ENCODE measurements around the gene CBX4. TPM values are rescaled to one million over a fixed set of nuclear protein-coding genes. Genes with fewer than 3 reads are reported as not detected.

Gene CBX4
- total RNA-seq, 2 experiments from 2014 or later: 50.3 to 57.2 TPM

GRCh38 chr17:79844869-79845600, 5.8 kb upstream of the CBX4 start:
- Mint-ChIP-seq H3K27ac (no peak overlapping the region), H3K36me3 (ENCODE audit: low read depth) (no peaks in the 10 kb centered on the region), H3K9me3 (ENCODE audit: insufficient read depth) (no peaks in the 10 kb centered on the region), H3K27me3 (ENCODE audit: low read depth) (peaks cover 51% of the 10 kb centered on the region), H3K4me3 (no peak overlapping the region), H3K4me1 (ENCODE audit: low read depth) (peaks cover 29% of the 10 kb centered on the region)
- DNase-seq (peak; percentile 55), ATAC-seq (peak; percentile 45)
- ChIA-PET POLR2A (no interaction called here), CTCF (interaction anchor here (0.6 to 7.0 kb wide), 16 partner anchors 9 to 149 kb away, joined by 3 to 94 read pairs (median 4); partner anchors contain the start of gene CBX8)

GRCh38 chr17:79843816-79844800, 4.9 kb upstream of the CBX4 start:
- Mint-ChIP-seq H3K27me3 (ENCODE audit: low read depth) (peaks cover 54% of the 10 kb centered on the region), H3K4me3 (peak overlapping the region; percentile 63), H3K4me1 (ENCODE audit: low read depth) (peaks cover 32% of the 10 kb centered on the region), H3K36me3 (ENCODE audit: low read depth) (no peaks in the 10 kb centered on the region), H3K9me3 (ENCODE audit: insufficient read depth) (no peaks in the 10 kb centered on the region), H3K27ac (no peak overlapping the region)
- CTCF ChIA-PET: interaction anchor here (0.6 to 7.0 kb wide), 16 partner anchors 9 to 150 kb away, joined by 3 to 94 read pairs (median 4); partner anchors contain the start of gene CBX8
- DNase-seq (no peak), ATAC-seq (no peak)
- POLR2A ChIA-PET: no interaction called here

GRCh38 chr17:79843474-79843815, 4.2 kb upstream of the CBX4 start:
- Mint-ChIP-seq H3K4me1 (ENCODE audit: low read depth) (peaks cover 32% of the 10 kb centered on the region), H3K27ac (no peak overlapping the region), H3K27me3 (ENCODE audit: low read depth) (peaks cover 52% of the 10 kb centered on the region), H3K4me3 (peak overlapping the region; percentile 63), H3K36me3 (ENCODE audit: low read depth) (peaks cover under 1% of the 10 kb centered on the region), H3K9me3 (ENCODE audit: insufficient read depth) (no peaks in the 10 kb centered on the region)
- CTCF ChIA-PET: interaction anchor here (1.2 to 7.0 kb wide), 6 partner anchors 10 to 127 kb away, joined by 3 to 94 read pairs (median 4); partner anchors contain the start of gene CBX8
- POLR2A ChIA-PET: no interaction called here
- ATAC-seq: no peak
- no peak for DNase-seq

- Mint-ChIP-seq H3K4me1 (ENCODE audit: low read depth) (peaks cover 36% of the 10 kb centered on the region), H3K27me3 (ENCODE audit: low read depth) (peaks cover 47% of the 10 kb centered on the region), H3K4me3 (peak overlapping the region; percentile 42), H3K36me3 (ENCODE audit: low read depth) (peaks cover 6% of the 10 kb centered on the region), H3K9me3 (ENCODE audit: insufficient read depth) (no peaks in the 10 kb centered on the region), H3K27ac (no peak overlapping the region)
- CTCF ChIA-PET: interaction anchor here (0.8 to 7.0 kb wide), 12 partner anchors 10 to 128 kb away, joined by 3 to 94 read pairs (median 4); partner anchors contain the start of gene CBX8
- POLR2A ChIA-PET: no interaction called here
- DNase-seq: no peak
- no peak for ATAC-seq
Observed at GRCh38 chr17:79842656-79843473, 3.6 kb upstream of the CBX4 start.

GRCh38 chr17:79842136-79842655, 3.0 kb upstream of the CBX4 start:
- no peak for DNase-seq
- peak overlapping the region; percentile 53 for H3K4me3 Mint-ChIP-seq
- H3K27me3 Mint-ChIP-seq (ENCODE audit: low read depth): peaks cover 44% of the 10 kb centered on the region
- ATAC-seq: no peak
- H3K27ac Mint-ChIP-seq: no peak overlapping the region
- POLR2A ChIA-PET: no interaction called here
- H3K4me1 Mint-ChIP-seq (ENCODE audit: low read depth): peaks cover 38% of the 10 kb centered on the region
- no peaks in the 10 kb centered on the region for H3K9me3 Mint-ChIP-seq (ENCODE audit: insufficient read depth)
- CTCF ChIA-PET: interaction anchor here (0.7 to 7.0 kb wide), 12 partner anchors 13 to 129 kb away, joined by 3 to 94 read pairs (median 4); partner anchors contain the start of gene CBX8
- H3K36me3 Mint-ChIP-seq (ENCODE audit: low read depth): peaks cover 12% of the 10 kb centered on the region

- peaks cover 43% of the 10 kb centered on the region for H3K4me1 Mint-ChIP-seq (ENCODE audit: low read depth)
- ChIA-PET POLR2A (interaction anchor here (1.7 to 2.3 kb wide), 2 partner anchors 9 to 37 kb away, joined by 3 to 13 read pairs; no protein-coding TSS in a partner anchor), CTCF (interaction anchor here (0.7 to 7.0 kb wide), 15 partner anchors 11 to 129 kb away, joined by 3 to 94 read pairs (median 5); partner anchors contain the start of gene CBX8)
- no peak for ATAC-seq
- peaks cover 44% of the 10 kb centered on the region for H3K27me3 Mint-ChIP-seq (ENCODE audit: low read depth)
- H3K4me3 Mint-ChIP-seq: peak overlapping the region; percentile 53
- H3K36me3 Mint-ChIP-seq (ENCODE audit: low read depth): peaks cover 17% of the 10 kb centered on the region
- no peaks in the 10 kb centered on the region for H3K9me3 Mint-ChIP-seq (ENCODE audit: insufficient read depth)
- no peak overlapping the region for H3K27ac Mint-ChIP-seq
- no peak for DNase-seq
Observed at GRCh38 chr17:79841369-79842135, 2.3 kb upstream of the CBX4 start.

GRCh38 chr17:79840989-79841286, 1.7 kb upstream of the CBX4 start:
- CTCF ChIA-PET: interaction anchor here (0.8 to 7.0 kb wide), 13 partner anchors 12 to 153 kb away, joined by 3 to 94 read pairs (median 8); partner anchors contain the start of gene CBX8
- ATAC-seq (no peak), DNase-seq (no peak)
- peaks cover 46% of the 10 kb centered on the region for H3K4me1 Mint-ChIP-seq (ENCODE audit: low read depth)
- peaks cover 40% of the 10 kb centered on the region for H3K27me3 Mint-ChIP-seq (ENCODE audit: low read depth)
- H3K9me3 Mint-ChIP-seq (ENCODE audit: insufficient read depth): no peaks in the 10 kb centered on the region
- H3K27ac Mint-ChIP-seq: no peak overlapping the region
- peaks cover 18% of the 10 kb centered on the region for H3K36me3 Mint-ChIP-seq (ENCODE audit: low read depth)
- POLR2A ChIA-PET: interaction anchor here (0.8 to 2.9 kb wide), 4 partner anchors 10 to 151 kb away, joined by 3 to 19 read pairs (median 8); partner anchors contain the start of gene CBX8
- H3K4me3 Mint-ChIP-seq: peak overlapping the region; percentile 8

GRCh38 chr17:79840269-79840988, 1.2 kb upstream of the CBX4 start:
- ChIA-PET CTCF (interaction anchor here (0.8 to 7.0 kb wide), 17 partner anchors 10 to 153 kb away, joined by 3 to 94 read pairs (median 8); partner anchors contain the start of gene CBX8), POLR2A (interaction anchor here (0.8 to 2.9 kb wide), 5 partner anchors 10 to 152 kb away, joined by 3 to 19 read pairs (median 5); partner anchors contain the start of gene CBX8)
- DNase-seq (peak; percentile 46), ATAC-seq (no peak)
- peak overlapping the region; percentile 36 for H3K4me3 Mint-ChIP-seq
- H3K9me3 Mint-ChIP-seq (ENCODE audit: insufficient read depth): no peaks in the 10 kb centered on the region
- H3K36me3 Mint-ChIP-seq (ENCODE audit: low read depth): peaks cover 22% of the 10 kb centered on the region
- H3K4me1 Mint-ChIP-seq (ENCODE audit: low read depth): peaks cover 47% of the 10 kb centered on the region
- peak overlapping the region; percentile 61 for H3K27ac Mint-ChIP-seq
- H3K27me3 Mint-ChIP-seq (ENCODE audit: low read depth): peaks cover 35% of the 10 kb centered on the region

GRCh38 chr17:79838522-79839274, 542 bp downstream of the CBX4 start:
- peak overlapping the region; percentile 99 for H3K27ac Mint-ChIP-seq
- ChIA-PET CTCF (interaction anchor here (0.6 to 7.0 kb wide), 16 partner anchors 9 to 155 kb away, joined by 3 to 94 read pairs (median 7); partner anchors contain the start of genes CBX2 and CBX8), POLR2A (interaction anchor here (0.5 to 2.9 kb wide), 14 partner anchors 13 to 1840 kb away, joined by 3 to 19 read pairs (median 4); partner anchors contain the start of gene CBX8)
- ATAC-seq: peak; percentile 18
- no peaks in the 10 kb centered on the region for H3K9me3 Mint-ChIP-seq (ENCODE audit: insufficient read depth)
- DNase-seq: peak; percentile 70
- H3K27me3 Mint-ChIP-seq (ENCODE audit: low read depth): peaks cover 30% of the 10 kb centered on the region
- peaks cover 51% of the 10 kb centered on the region for H3K4me1 Mint-ChIP-seq (ENCODE audit: low read depth)
- peak overlapping the region; percentile 97 for H3K4me3 Mint-ChIP-seq
- peaks cover 32% of the 10 kb centered on the region for H3K36me3 Mint-ChIP-seq (ENCODE audit: low read depth)
